Thyroid gland (tissue), 4 donors: ENCODE data around the gene PALM2AKAP2.

ENCODE experiments used
- CTCF ChIP-seq, 6 experiments: fragments of 200-600 bp in 3 of 6; fragments of 450-650 bp in 3 of 6; sonication (generic) in 3 of 6; IDR thresholded peaks; one replicate each; pipeline ENCODE4 v1.5.1; 2016 to 2019; ENCODE audit warnings: antibody characterized with exemption in 6 of 6, mild to moderate bottlenecking in 2 of 6, inconsistent platforms in 1 of 6, moderate library complexity in 1 of 6
- POLR2A ChIP-seq, 2 donors: fragments of 450-650 bp; IDR thresholded peaks; one replicate each; pipeline ENCODE4 v1.6.1; 2017; ENCODE audit warnings: antibody characterized with exemption in 2 of 2, mild to moderate bottlenecking in 2 of 2, moderate library complexity in 1 of 2

DNA sequence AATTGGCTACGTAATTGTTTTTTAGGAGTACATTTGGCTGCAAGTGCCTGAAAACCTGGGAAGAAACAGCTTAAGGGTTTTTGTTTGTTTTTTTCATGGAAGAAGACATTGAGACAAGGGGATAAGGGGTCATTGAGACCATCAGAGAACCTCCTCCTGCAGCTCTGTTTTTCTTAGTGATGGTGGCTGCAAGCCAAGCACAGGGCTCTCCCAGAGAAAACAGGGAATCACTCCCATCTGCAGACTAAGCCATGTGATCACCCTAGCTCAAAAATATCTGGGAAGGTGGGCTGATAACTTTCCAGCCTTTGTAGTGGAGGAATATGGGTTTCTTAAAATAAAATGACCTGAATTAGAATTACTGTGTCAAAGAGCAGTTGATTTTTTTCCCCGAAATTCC is 25.1 kb downstream of the PALM2AKAP2 start:
- TF ChIP-seq CTCF (IDR thresholded peaks at IDR 0.05) (no peak), POLR2A (IDR thresholded peaks at IDR 0.05) (no peak)
